Hepatocyte (in vitro differentiated cells): ENCODE results near the gene KYAT1. TPM values are rescaled to one million over a fixed set of nuclear protein-coding genes. Genes with fewer than 3 reads are reported as not detected.

Source experiments
- DNase-seq: peaks from one replicate; pipeline ENCODE4 v3.0.0-alpha.2; 2016; ENCODE audit warnings: low spot score
- H2AFZ ChIP-seq: fragments of 200-600 bp; sonication (generic); 2 replicates; pipeline ENCODE4 v1.6.0; 2016; ENCODE audit warnings: antibody characterized with exemption, mild to moderate bottlenecking
- H3K27ac ChIP-seq: fragments of 200-600 bp; sonication (generic); 2 replicates; pipeline ENCODE4 v1.5.1; 2016; ENCODE audit warnings: mild to moderate bottlenecking
- H3K27me3 ChIP-seq: fragments of 200-600 bp; sonication (generic); 2 replicates; pipeline ENCODE4 v1.6.1; 2016
- H3K36me3 ChIP-seq: fragments of 200-600 bp; sonication (generic); replicated peaks from 2 replicates; pipeline ENCODE4 v1.5.1; 2016; ENCODE audit warnings: low read depth; ENCODE audit not compliant: insufficient read depth
- H3K4me1 ChIP-seq: fragments of 200-600 bp; sonication (generic); 2 replicates; pipeline ENCODE4 v1.5.1; 2016; ENCODE audit warnings: mild to moderate bottlenecking, moderate library complexity; ENCODE audit not compliant: insufficient read depth
- H3K4me2 ChIP-seq: fragments of 200-600 bp; sonication (generic); 2 replicates; pipeline ENCODE4 v1.6.0; 2016
- H3K4me3 ChIP-seq: fragments of 200-600 bp; sonication (generic); 2 replicates; pipeline ENCODE4 v1.5.1; 2016; ENCODE audit warnings: mild to moderate bottlenecking
- H3K79me2 ChIP-seq: fragments of 200-600 bp; sonication (generic); 2 replicates; pipeline ENCODE4 v1.6.0; 2017; ENCODE audit warnings: mild to moderate bottlenecking
- H3K9me2 ChIP-seq: fragments of 200-600 bp; sonication (generic); replicated peaks from 2 replicates; pipeline ENCODE4 v1.6.0; 2017; ENCODE audit warnings: mild to moderate bottlenecking; ENCODE audit not compliant: insufficient read depth
- H3K9me3 ChIP-seq: fragments of 200-600 bp; sonication (generic); 2 replicates; pipeline ENCODE4 v1.5.1; 2016; ENCODE audit warnings: low read depth, mild to moderate bottlenecking
- H4K20me1 ChIP-seq: fragments of 200-600 bp; sonication (generic); 2 replicates; pipeline ENCODE4 v1.6.0; 2016; ENCODE audit warnings: mild to moderate bottlenecking; ENCODE audit not compliant: insufficient read depth, poor library complexity, severe bottlenecking
- EZH2 ChIP-seq: fragments of 200-600 bp; sonication (generic); IDR thresholded peaks from 2 replicates; pipeline ENCODE4 v1.6.1; 2016; ENCODE audit warnings: antibody characterized with exemption, mild to moderate bottlenecking, borderline replicate concordance
- EZH2phosphoT487 ChIP-seq: fragments of 200-600 bp; sonication (generic); IDR thresholded peaks from one replicate; pipeline ENCODE4 v1.6.1; 2018; ENCODE audit warnings: antibody characterized with exemption, mild to moderate bottlenecking, low read depth, moderate library complexity; ENCODE audit not compliant: unreplicated experiment, severe bottlenecking
- WGBS: methylation state at CpG from one replicate; pipeline ENCODE4 v1.1.6; 2016; ENCODE audit warnings: low lambda C conversion rate; ENCODE audit errors: missing lambda C conversion rate; 5-methylcytosine and 5-hydroxymethylcytosine counted together
- polyA plus RNA-seq: library from polyadenylated mRNA; unstranded; fragments of >200 nt; fragmentation: Nextera tagmentation; extraction: Ambion mirVana; gene quantifications from 2 replicates; pipeline ENCODE4 v1.2.1, GENCODE V29; 2016
- total RNA-seq: library from RNA; depleted of rRNA; stranded (reverse); fragments of >200 nt; gene quantifications from 2 replicates; pipeline ENCODE4 v1.2.3, GENCODE V29; 2014
- TF ChIP-seq, protein P1 (sequence below): fragments of 200-600 bp; sonication (generic); IDR thresholded peaks from 2 replicates; pipeline ENCODE4 v1.5.1; 2016; ENCODE audit warnings: antibody characterized with exemption, mild to moderate bottlenecking; ENCODE audit not compliant: poor library complexity

KYAT1 gene
- total and polyA plus RNA-seq, 2 experiments from 2014 or later, result 5.1 to 8.7 TPM

DNA sequence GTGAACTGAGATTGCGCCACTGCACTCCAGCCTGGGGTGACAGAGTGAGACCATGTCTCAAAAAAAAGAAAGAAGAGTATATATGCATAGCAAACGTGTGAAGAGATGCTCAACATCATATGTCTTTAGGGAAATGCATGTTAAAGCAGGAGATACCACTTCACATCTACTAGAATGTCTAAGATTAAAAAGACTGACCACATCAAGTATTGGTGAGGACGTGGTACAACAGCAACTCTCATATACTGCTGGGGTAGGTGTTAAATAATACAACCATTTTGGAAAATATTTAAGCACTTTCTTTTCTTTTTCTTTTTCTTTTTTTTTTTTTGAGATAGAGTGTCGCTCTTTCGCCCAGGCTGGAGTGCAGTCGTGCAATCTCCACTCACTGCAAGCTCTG, 96.3 kb downstream of the KYAT1 start:
- no peak overlapping the region for H2AFZ ChIP-seq
- H3K4me1 ChIP-seq, result peaks cover 12% of the 10 kb centered on the region
- no peaks in the 10 kb centered on the region for H4K20me1 ChIP-seq
- no peaks in the 10 kb centered on the region for H3K9me3 ChIP-seq
- H3K27me3 ChIP-seq, result no peaks in the 10 kb centered on the region
- no peaks in the 10 kb centered on the region for H3K9me2 ChIP-seq
- H3K27ac ChIP-seq, result no peak overlapping the region
- no peak overlapping the region for H3K4me2 ChIP-seq
- no peak for DNase-seq
- TF ChIP-seq EZH2phosphoT487 (no peak), EZH2 (no peak)
- TF ChIP-seq, protein P1, sequence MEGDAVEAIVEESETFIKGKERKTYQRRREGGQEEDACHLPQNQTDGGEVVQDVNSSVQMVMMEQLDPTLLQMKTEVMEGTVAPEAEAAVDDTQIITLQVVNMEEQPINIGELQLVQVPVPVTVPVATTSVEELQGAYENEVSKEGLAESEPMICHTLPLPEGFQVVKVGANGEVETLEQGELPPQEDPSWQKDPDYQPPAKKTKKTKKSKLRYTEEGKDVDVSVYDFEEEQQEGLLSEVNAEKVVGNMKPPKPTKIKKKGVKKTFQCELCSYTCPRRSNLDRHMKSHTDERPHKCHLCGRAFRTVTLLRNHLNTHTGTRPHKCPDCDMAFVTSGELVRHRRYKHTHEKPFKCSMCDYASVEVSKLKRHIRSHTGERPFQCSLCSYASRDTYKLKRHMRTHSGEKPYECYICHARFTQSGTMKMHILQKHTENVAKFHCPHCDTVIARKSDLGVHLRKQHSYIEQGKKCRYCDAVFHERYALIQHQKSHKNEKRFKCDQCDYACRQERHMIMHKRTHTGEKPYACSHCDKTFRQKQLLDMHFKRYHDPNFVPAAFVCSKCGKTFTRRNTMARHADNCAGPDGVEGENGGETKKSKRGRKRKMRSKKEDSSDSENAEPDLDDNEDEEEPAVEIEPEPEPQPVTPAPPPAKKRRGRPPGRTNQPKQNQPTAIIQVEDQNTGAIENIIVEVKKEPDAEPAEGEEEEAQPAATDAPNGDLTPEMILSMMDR, result no peak
- peaks cover 24% of the 10 kb centered on the region for H3K79me2 ChIP-seq
- no peak overlapping the region for H3K4me3 ChIP-seq
- 94% methylated on average over 6 of the region's 6 CpGs for WGBS
- H3K36me3 ChIP-seq, result no peaks in the 10 kb centered on the region

Other genes starting within 250 kb of the KYAT1 start
- 32.4 and 39.9 TPM in 2 replicates for gene DYNC2I2, start 225.1 kb downstream of the KYAT1 start, total RNA-seq
- gene DYNC2I2, start 225.1 kb downstream of the KYAT1 start, polyA plus RNA-seq, result 78.7 and 91.8 TPM in 2 replicates
- 343 and 416 TPM in 2 replicates for gene SET, start 192.7 kb downstream of the KYAT1 start, total RNA-seq
- gene SET, start 192.7 kb downstream of the KYAT1 start, polyA plus RNA-seq, result 213 and 217 TPM in 2 replicates
- 4.0 and 4.5 TPM in 2 replicates for gene PKN3, start 179.4 kb downstream of the KYAT1 start, total RNA-seq
- 3.7 and 9.4 TPM in 2 replicates for gene PKN3, start 179.4 kb downstream of the KYAT1 start, polyA plus RNA-seq
- 26.2 and 33.5 TPM in 2 replicates for gene ZDHHC12, start 157.8 kb downstream of the KYAT1 start, total RNA-seq
- 76.3 and 84.9 TPM in 2 replicates for gene ZDHHC12, start 157.8 kb downstream of the KYAT1 start, polyA plus RNA-seq
- 26.0 and 38.9 TPM in 2 replicates for gene ZER1, start 110.0 kb downstream of the KYAT1 start, total RNA-seq
- gene ZER1, start 110.0 kb downstream of the KYAT1 start, polyA plus RNA-seq, result 24.4 and 25.1 TPM in 2 replicates
- 21.4 and 39.3 TPM in 2 replicates for gene TBC1D13, start 94.7 kb downstream of the KYAT1 start, total RNA-seq
- gene TBC1D13, start 94.7 kb downstream of the KYAT1 start, polyA plus RNA-seq, result 20.4 and 25.2 TPM in 2 replicates
- 18.9 and 22.5 TPM in 2 replicates for gene ENDOG, start 63.5 kb downstream of the KYAT1 start, total RNA-seq
- 32.6 and 37.4 TPM in 2 replicates for gene ENDOG, start 63.5 kb downstream of the KYAT1 start, polyA plus RNA-seq
- gene SPOUT1, start 52.2 kb downstream of the KYAT1 start, total RNA-seq, result 21.9 and 27.3 TPM in 2 replicates
- 38.5 and 59.6 TPM in 2 replicates for gene SPOUT1, start 52.2 kb downstream of the KYAT1 start, polyA plus RNA-seq
- 28.8 and 30.7 TPM in 2 replicates for gene LRRC8A, start 183 bp upstream of the KYAT1 start, total RNA-seq
- gene LRRC8A, start 183 bp upstream of the KYAT1 start, polyA plus RNA-seq, result 46.8 and 55.6 TPM in 2 replicates
- 12.6 and 20.3 TPM in 2 replicates for gene PHYHD1, start 39.0 kb upstream of the KYAT1 start, total RNA-seq
- gene PHYHD1, start 39.0 kb upstream of the KYAT1 start, polyA plus RNA-seq, result 25.7 and 32.3 TPM in 2 replicates
- gene DOLK, start 65.7 kb upstream of the KYAT1 start, total RNA-seq, result 30.2 and 34.2 TPM in 2 replicates
- 37.4 and 45.0 TPM in 2 replicates for gene DOLK, start 65.7 kb upstream of the KYAT1 start, polyA plus RNA-seq
- gene NUP188, start 65.7 kb upstream of the KYAT1 start, total RNA-seq, result 24.4 and 28.1 TPM in 2 replicates
- 28.1 and 31.2 TPM in 2 replicates for gene NUP188, start 65.7 kb upstream of the KYAT1 start, polyA plus RNA-seq
- gene SH3GLB2, start 146.4 kb upstream of the KYAT1 start, total RNA-seq, result 68.3 and 85.4 TPM in 2 replicates
- 124 and 189 TPM in 2 replicates for gene SH3GLB2, start 146.4 kb upstream of the KYAT1 start, polyA plus RNA-seq
- gene MIGA2, start 154.7 kb upstream of the KYAT1 start, total RNA-seq, result 16.8 and 29.5 TPM in 2 replicates
- gene MIGA2, start 154.7 kb upstream of the KYAT1 start, polyA plus RNA-seq, result 23.4 and 33.3 TPM in 2 replicates
- gene DOLPP1, start 199.2 kb upstream of the KYAT1 start, total RNA-seq, result 16.2 and 23.8 TPM in 2 replicates
- 17.2 and 20.6 TPM in 2 replicates for gene DOLPP1, start 199.2 kb upstream of the KYAT1 start, polyA plus RNA-seq
- 39.3 and 40.4 TPM in 2 replicates for gene CRAT, start 228.8 kb upstream of the KYAT1 start, total RNA-seq
- 59.4 and 64.6 TPM in 2 replicates for gene CRAT, start 228.8 kb upstream of the KYAT1 start, polyA plus RNA-seq
- 72.3 and 72.4 TPM in 2 replicates for gene PTPA, start 229.5 kb upstream of the KYAT1 start, total RNA-seq
- 55.3 and 60.9 TPM in 2 replicates for gene PTPA, start 229.5 kb upstream of the KYAT1 start, polyA plus RNA-seq